Measurements from ENCODE around the gene PRAMEF4. TPM values are rescaled to one million over a fixed set of nuclear protein-coding genes. Genes with fewer than 3 reads are reported as not detected.
A peak's percentile ranks its signal among the peaks of the same experiment; 100 is the strongest.
"Not testable (repeated sequence)": the region's sequence is repeated elsewhere in the genome, so short reads cannot be mapped to it uniquely, and the experiment has no call there.

The PRAMEF4 gene
- total RNA-seq (2014; rRNA removed; shearing (Covaris generic)), result not detected in 2 replicates

DNA sequence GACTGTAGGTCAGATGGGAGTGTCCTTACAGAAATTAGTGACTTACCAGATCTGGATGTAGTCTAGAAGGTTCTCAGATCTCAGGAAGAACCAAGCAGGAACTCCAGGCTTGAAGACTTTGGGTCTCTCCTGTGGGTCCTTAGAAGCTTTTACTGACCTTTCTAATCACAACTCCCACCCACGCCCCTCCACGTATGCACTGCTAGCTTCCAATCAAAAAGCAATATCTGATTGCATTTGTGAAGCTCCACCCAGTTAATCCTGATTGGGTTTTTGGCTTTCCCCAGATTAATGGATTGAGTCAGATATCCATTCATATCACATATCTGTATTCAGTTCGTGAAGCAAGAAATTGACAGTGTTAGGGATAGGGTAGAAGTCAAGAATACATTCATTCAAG, at the start of gene PRAMEF4:
Gene PRAMEF4, minus strand, starts transcription at position 101 of the 400 bp plus-strand sequence. CDS start 2,807 bp downstream, outside the sequence.
- not testable (repeated sequence) for DNase-seq (ENCODE audit: low spot score)

- not testable (repeated sequence) for DNase-seq (ENCODE audit: low spot score)
Observed at GRCh38 chr1:12924368-12924767, 38.4 kb upstream of the PRAMEF4 start.

GRCh38 chr1:12921749-12922148, 35.7 kb upstream of the PRAMEF4 start:
- DNase-seq (ENCODE audit: low spot score), result not testable (repeated sequence)

- DNase-seq (ENCODE audit: low spot score), result not testable (repeated sequence)
Observed at GRCh38 chr1:12916310-12916709, 30.3 kb upstream of the PRAMEF4 start, which contains the start of gene PRAMEF7. Gene PRAMEF7, plus strand, starts transcription at chr1:12916610. Its CDS starts 1,083 bp downstream, at chr1:12917693.

DNA sequence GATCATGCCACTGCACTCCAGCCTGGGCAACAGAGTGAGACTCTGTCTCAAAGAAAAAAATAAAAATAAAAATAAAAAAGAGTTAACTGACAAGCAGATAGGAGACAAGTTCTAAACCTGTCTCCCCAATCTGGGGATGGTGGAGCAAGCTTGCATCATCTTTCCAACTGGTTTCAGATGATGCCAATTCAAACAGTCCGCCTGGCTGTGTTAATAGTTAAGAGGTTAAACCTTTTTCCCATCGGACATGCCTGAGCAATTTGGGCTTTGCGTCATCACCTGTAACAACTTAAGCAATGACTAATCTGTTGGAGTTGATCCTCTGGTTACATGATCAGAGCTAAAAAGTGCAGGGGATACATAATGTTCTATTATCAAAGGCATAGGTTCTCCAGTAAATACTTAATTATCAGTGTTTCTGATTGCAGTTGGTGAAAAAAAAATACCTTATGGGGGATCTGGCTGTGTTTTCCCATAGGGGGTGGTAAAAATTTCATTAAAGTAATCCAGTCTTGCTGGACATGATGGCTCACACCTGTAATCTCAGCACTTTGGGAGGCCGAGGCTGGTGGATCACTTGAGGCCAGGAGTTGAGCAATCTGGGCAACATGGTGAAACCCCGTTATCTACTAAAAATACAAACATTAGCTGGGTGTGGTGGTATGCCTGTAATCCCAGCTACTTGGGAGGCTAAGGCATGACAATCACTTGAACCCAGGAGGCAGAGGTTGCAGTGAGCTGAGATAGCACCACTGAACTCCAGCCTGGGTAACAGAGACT, 18.0 kb upstream of the PRAMEF4 start:
- not testable (repeated sequence) for DNase-seq (ENCODE audit: low spot score)

DNA sequence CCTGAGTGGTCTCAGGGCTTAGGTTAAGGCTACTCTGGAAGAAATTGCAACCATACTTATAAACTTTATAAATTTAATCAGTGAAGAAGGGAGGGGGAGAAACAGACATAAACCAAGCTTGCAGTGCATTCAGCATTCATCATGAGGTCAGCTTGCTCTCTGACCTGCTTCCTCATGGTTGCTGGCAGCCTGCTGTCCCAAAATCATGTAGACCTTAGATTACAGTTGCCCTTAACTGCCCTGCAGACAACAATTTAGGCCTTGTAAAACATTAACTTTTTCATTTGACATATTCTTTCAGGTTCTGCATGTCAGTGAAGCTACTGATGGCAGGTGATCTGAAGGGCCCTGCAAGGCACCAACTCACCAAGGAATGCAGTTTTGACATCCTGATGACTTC, 13.2 kb upstream of the PRAMEF4 start:
- not testable (repeated sequence) for DNase-seq (ENCODE audit: low spot score)

DNA sequence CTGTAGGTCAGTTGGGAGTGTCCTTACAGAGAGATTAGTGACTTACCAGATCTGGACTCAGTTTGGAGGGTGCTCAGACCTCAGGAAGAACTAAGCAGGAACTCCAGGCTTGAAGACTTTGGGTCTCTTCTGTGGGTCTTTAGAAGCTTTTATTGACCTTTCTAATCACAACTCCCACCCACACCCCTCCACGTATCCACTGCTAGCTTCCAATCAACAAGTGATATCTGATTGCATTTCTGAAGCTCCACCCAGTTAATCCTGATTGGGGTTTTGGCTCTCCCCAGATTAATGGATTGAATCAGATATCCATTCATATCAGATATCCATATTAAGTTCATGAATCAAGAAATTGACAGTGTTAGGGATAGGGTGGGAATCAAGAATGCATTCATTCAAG, 12.2 kb upstream of the PRAMEF4 start, which contains the start of gene PRAMEF10:
Gene PRAMEF10, minus strand, starts transcription at position 101 of the 400 bp plus-strand sequence. CDS start 2,423 bp downstream, outside the sequence.
- DNase-seq (ENCODE audit: low spot score), result not testable (repeated sequence)

DNA sequence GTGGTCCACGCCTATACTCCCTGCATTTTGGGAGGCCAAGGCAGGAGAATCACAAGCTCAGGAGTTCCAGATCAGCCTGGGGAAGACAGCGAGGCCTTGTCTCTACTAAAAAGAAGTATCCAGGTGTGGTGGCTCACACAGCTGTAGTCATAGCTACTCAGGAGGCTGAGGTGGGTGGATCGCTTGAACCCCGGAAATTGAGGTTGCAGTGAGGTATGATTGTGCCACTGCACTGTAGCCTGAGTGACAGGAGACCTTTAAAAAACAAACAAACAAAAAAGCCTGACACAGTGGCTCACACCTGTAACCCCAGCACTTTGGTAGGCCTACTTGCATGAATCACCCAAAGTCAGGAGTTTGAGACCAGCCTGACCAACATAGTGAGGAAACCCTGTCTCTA, 7.5 kb downstream of the PRAMEF4 start:
- DNase-seq (ENCODE audit: low spot score), result not testable (repeated sequence)

DNA sequence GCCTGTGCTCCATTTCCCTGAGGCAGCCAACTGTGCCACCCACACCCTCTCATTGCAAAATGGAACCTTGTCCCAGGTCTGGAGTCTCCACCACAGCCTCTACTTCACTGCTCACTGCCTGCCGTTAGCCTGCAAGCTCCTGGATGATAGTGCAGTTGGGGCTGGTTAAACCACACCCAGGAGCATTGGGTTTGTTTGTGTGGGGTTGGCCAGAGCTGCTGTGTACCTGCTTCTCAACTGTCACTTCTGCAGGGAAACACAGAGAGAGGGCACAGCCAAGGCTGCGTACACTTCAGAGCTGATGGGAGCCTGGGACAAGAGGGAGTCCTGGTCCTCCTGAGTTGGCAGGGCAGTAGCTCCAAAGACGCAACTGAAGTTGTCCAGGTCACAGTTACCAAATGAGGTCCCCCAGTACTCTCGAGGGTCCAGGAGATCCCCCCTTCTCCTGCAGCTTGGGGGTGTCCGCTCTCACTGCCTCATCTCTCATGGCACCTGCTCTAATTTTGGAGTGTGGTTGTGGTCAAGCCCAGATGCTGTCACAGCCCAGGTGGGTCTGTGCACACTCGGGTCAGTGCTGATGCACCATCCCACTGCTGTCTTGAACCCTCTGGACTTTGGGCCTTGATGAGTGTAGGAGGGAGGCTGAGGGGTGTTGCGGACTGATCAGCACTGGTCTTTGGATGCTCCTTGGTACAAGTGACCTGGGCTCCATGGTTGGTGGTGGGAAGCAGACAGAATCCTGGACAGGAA, 22.7 kb downstream of the PRAMEF4 start:
- not testable (repeated sequence) for DNase-seq (ENCODE audit: low spot score)

DNA sequence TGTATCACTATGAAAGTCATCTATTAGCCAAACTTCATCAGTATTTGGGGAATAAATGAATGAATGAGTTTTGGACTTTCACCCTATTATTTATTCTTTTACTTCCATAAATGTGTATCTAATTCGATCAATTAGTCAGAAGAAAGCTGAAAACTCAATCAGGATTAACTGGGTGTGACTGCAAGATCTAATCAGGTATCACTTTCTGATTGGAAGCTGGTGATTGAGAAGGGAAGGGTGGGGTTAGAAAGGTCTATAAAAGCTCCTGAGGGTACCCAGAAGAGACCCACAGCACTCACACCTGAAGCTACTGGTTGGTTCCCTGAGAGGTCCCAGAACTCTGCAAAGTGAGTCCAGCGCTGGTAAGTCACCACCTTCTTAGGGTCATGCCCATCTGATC, 29.2 kb downstream of the PRAMEF4 start, which contains the start of gene PRAMEF2:
Gene PRAMEF2, plus strand, starts transcription at position 301 of the 400 bp plus-strand sequence. CDS start 1,924 bp downstream, outside the sequence.
- not testable (repeated sequence) for DNase-seq (ENCODE audit: low spot score)

- peak; percentile 57 for DNase-seq (ENCODE audit: low spot score)
Observed at GRCh38 chr1:12851779-12852178, 34.2 kb downstream of the PRAMEF4 start.

DNA sequence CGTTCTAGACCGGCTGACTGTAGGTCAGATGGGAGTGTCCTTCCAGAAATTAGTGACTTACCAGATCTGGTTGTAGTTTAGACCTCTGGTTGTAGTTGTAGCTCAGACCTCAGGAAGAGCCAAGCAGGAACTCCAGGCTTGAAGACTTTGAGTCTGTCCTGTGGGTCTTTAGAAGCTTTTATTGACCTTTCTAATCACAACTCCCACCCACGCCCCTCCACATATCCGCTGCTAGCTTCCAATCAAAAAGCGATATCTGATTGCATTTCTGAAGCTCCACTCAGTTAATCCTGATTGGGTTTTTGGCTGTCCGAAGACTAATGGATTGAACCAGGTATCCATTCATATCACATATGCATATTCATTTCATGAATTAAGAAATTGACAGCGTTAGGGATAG, 37.4 kb downstream of the PRAMEF4 start, which contains the start of gene HNRNPCL1:
Gene HNRNPCL1, minus strand, starts transcription at position 101 of the 400 bp plus-strand sequence. CDS start 431 bp downstream, outside the sequence.
- not testable (repeated sequence) for DNase-seq (ENCODE audit: low spot score)

GRCh38 chr1:12833251-12833650, 52.8 kb downstream of the PRAMEF4 start:
- not testable (repeated sequence) for DNase-seq (ENCODE audit: low spot score)

- not testable (repeated sequence) for DNase-seq (ENCODE audit: low spot score)
Observed at GRCh38 chr1:12831310-12831709, 54.7 kb downstream of the PRAMEF4 start, which contains the start of gene PRAMEF11. Gene PRAMEF11, minus strand, starts transcription at chr1:12831410. Its CDS starts 2,621 bp downstream, at chr1:12828789.

Other genes starting within 250 kb of the PRAMEF4 start
- gene AADACL4, start 242.1 kb downstream of the PRAMEF4 start, total RNA-seq (2014; rRNA removed; shearing (Covaris generic)), result not detected in 2 replicates
- gene AADACL3, start 170.1 kb downstream of the PRAMEF4 start, total RNA-seq (2014; rRNA removed; shearing (Covaris generic)), result not detected in 2 replicates
- not detected in 2 replicates for gene CFAP107, start 140.0 kb downstream of the PRAMEF4 start, total RNA-seq (2014; rRNA removed; shearing (Covaris generic))
- not detected in 2 replicates for gene PRAMEF12, start 112.5 kb downstream of the PRAMEF4 start, total RNA-seq (2014; rRNA removed; shearing (Covaris generic))
- gene PRAMEF1, start 94.8 kb downstream of the PRAMEF4 start, total RNA-seq (2014; rRNA removed; shearing (Covaris generic)), result not detected in 2 replicates
- not detected in 2 replicates for gene PRAMEF11, start 54.8 kb downstream of the PRAMEF4 start, total RNA-seq (2014; rRNA removed; shearing (Covaris generic))
- not detected in 2 replicates for gene HNRNPCL1, start 37.5 kb downstream of the PRAMEF4 start, total RNA-seq (2014; rRNA removed; shearing (Covaris generic))
- not detected in 2 replicates for gene PRAMEF2, start 29.1 kb downstream of the PRAMEF4 start, total RNA-seq (2014; rRNA removed; shearing (Covaris generic))
- gene PRAMEF10, start 12.1 kb upstream of the PRAMEF4 start, total RNA-seq (2014; rRNA removed; shearing (Covaris generic)), result not detected in 2 replicates
- gene PRAMEF7, start 30.4 kb upstream of the PRAMEF4 start, total RNA-seq (2014; rRNA removed; shearing (Covaris generic)), result not detected in 2 replicates
- gene PRAMEF6, start 61.4 kb upstream of the PRAMEF4 start, total RNA-seq (2014; rRNA removed; shearing (Covaris generic)), result not detected in 2 replicates
- gene PRAMEF27, start 170.4 kb upstream of the PRAMEF4 start, total RNA-seq (2014; rRNA removed; shearing (Covaris generic)), result not detected in 2 replicates
- gene HNRNPCL3, start 174.6 kb upstream of the PRAMEF4 start, total RNA-seq (2014; rRNA removed; shearing (Covaris generic)), result not detected in 2 replicates
- not detected in 2 replicates for gene PRAMEF25, start 184.6 kb upstream of the PRAMEF4 start, total RNA-seq (2014; rRNA removed; shearing (Covaris generic))
- gene HNRNPCL2, start 230.7 kb upstream of the PRAMEF4 start, total RNA-seq (2014; rRNA removed; shearing (Covaris generic)), result not detected in 2 replicates